Measurements from ENCODE around the gene NUAK2.
A peak's percentile ranks its signal among the peaks of the same experiment; 100 is the strongest.

DNA sequence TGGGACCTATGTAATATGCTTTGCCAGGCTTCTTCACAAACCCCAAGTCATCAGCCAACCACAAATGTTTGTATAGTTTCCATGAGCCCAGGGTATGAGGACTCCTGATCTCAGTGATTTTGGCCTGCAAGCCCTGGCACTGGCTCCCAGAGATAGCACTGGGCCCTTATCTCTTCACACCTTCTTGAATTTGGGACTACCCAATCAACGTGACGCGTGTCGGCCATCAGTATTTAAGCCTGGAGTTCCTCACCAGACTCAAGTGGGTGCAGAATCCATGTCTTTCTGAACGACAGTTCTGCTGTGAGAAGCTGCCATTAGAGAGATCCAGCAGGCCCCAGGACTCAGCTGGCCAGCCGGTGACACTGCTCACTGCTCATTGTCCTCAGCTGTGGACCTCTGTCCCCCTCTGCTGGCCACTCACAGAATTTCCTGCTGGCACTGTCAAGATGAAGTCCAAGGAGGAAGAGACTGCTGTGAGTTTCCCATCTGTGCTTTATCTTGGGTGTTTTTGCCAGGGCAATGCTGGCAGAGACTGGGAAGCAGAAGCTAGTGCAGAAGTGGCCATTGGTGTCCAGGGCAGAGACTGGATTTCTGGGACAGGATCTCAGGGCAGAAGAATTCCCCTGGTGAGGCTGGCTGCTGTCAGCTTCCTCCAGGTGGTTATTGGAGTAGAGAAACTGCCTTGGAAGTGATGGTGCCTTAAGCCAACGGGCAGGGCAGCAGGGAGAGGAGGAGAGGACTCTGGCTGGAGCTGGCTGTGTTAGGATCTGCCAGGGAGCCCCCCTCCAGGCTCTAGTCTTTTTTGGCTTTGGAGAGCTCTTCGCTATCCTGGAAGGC lies 65.4 kb downstream of the NUAK2 start:
- TF ChIP-seq, protein P1, sequence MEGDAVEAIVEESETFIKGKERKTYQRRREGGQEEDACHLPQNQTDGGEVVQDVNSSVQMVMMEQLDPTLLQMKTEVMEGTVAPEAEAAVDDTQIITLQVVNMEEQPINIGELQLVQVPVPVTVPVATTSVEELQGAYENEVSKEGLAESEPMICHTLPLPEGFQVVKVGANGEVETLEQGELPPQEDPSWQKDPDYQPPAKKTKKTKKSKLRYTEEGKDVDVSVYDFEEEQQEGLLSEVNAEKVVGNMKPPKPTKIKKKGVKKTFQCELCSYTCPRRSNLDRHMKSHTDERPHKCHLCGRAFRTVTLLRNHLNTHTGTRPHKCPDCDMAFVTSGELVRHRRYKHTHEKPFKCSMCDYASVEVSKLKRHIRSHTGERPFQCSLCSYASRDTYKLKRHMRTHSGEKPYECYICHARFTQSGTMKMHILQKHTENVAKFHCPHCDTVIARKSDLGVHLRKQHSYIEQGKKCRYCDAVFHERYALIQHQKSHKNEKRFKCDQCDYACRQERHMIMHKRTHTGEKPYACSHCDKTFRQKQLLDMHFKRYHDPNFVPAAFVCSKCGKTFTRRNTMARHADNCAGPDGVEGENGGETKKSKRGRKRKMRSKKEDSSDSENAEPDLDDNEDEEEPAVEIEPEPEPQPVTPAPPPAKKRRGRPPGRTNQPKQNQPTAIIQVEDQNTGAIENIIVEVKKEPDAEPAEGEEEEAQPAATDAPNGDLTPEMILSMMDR (IDR thresholded peaks at IDR 0.05) = peak in 6 of 7 experiments; percentile 67 to 98 (median 94)
- TF ChIP-seq EP300 (IDR thresholded peaks at IDR 0.05) = peak; percentile 11
- TF ChIP-seq POLR2A (IDR thresholded peaks at IDR 0.05) = no peak

Data from stomach (tissue), 4 donors.